ENCODE data around the gene NAT14.

Gene NAT14

GRCh38 chr19:55449469-55449868, 35.5 kb upstream of the NAT14 start:
- TF ChIP-seq CTCF (IDR thresholded peaks at IDR 0.05; ENCODE audit: low read depth, low read length), result no peak
- DNase-seq (ENCODE audit: extremely low read depth, low read depth), result no peak

GRCh38 chr19:55451163-55451964, 33.6 kb upstream of the NAT14 start:
- TF ChIP-seq CTCF (IDR thresholded peaks at IDR 0.05; ENCODE audit: low read depth, low read length), result no peak
- no peak for DNase-seq (ENCODE audit: extremely low read depth, low read depth)

- DNase-seq (ENCODE audit: extremely low read depth, low read depth), result no peak
- no peak for TF ChIP-seq CTCF (IDR thresholded peaks at IDR 0.05; ENCODE audit: low read depth, low read length)
Observed at GRCh38 chr19:55451965-55452748, 32.8 kb upstream of the NAT14 start.

- no peak for TF ChIP-seq CTCF (IDR thresholded peaks at IDR 0.05; ENCODE audit: low read depth, low read length)
- no peak for DNase-seq (ENCODE audit: extremely low read depth, low read depth)
Observed at GRCh38 chr19:55452749-55453346, 32.1 kb upstream of the NAT14 start.

- no peak for TF ChIP-seq CTCF (IDR thresholded peaks at IDR 0.05; ENCODE audit: low read depth, low read length)
- no peak for DNase-seq (ENCODE audit: extremely low read depth, low read depth)
Observed at GRCh38 chr19:55453511-55454260, 31.3 kb upstream of the NAT14 start.

- no peak for DNase-seq (ENCODE audit: extremely low read depth, low read depth)
- TF ChIP-seq CTCF (IDR thresholded peaks at IDR 0.05; ENCODE audit: low read depth, low read length), result peak; percentile 72
Observed at GRCh38 chr19:55454787-55455243, 30.2 kb upstream of the NAT14 start.

All from AG09319 (cell line).